Lung (tissue), 16 donors: Measurements from ENCODE around the gene GATAD1. TPM values are rescaled to one million over a fixed set of nuclear protein-coding genes. Genes with fewer than 3 reads are reported as not detected.

Experiments used
- ATAC-seq: fragments of 200-7000 bp; cut with Tn5 transposase; one replicate; pipeline ENCODE4 v1.9.1; 2020; ENCODE audit warnings: moderate number of reproducible peaks; ENCODE audit not compliant: insufficient read depth, low FRiP score
- DNase-seq, 3 donors: peaks; one replicate each; pipeline ENCODE4 v3.0.0-alpha.2; 2013 to 2017
- H3K27ac ChIP-seq, 2 donors: one replicate each; pipeline ENCODE4 v1.5.1; 2013; ENCODE audit warnings: mild to moderate bottlenecking in 2 of 2, moderate library complexity in 2 of 2, control low read depth in 1 of 2, inconsistent platforms in 1 of 2, low read depth in 1 of 2, low read length in 1 of 2
- H3K27me3 ChIP-seq, 3 donors: one replicate each; pipeline ENCODE4 v1.5.1; 2013; ENCODE audit warnings: low read length in 2 of 3; ENCODE audit not compliant: control insufficient read depth in 3 of 3, insufficient read depth in 3 of 3
- H3K36me3 ChIP-seq, 4 donors: one replicate each; pipeline ENCODE4 v1.5.1; 2013; ENCODE audit warnings: low read length in 4 of 4, mild to moderate bottlenecking in 1 of 4, moderate library complexity in 1 of 4; ENCODE audit not compliant: control insufficient read depth in 4 of 4, insufficient read depth in 4 of 4
- H3K4me1 ChIP-seq, 5 donors: one replicate each; pipeline ENCODE4 v1.5.1; 2013; ENCODE audit warnings: low read length in 5 of 5, mild to moderate bottlenecking in 2 of 5, moderate library complexity in 1 of 5; ENCODE audit not compliant: control insufficient read depth in 5 of 5, insufficient read depth in 5 of 5
- H3K4me3 ChIP-seq: one replicate; pipeline ENCODE4 v1.5.1; 2013; ENCODE audit warnings: mild to moderate bottlenecking, control low read depth, moderate library complexity
- H3K9ac ChIP-seq, 2 donors: one replicate each; pipeline ENCODE4 v1.5.1; 2013; ENCODE audit warnings: low read length in 2 of 2, control low read depth in 1 of 2; ENCODE audit not compliant: insufficient read depth in 1 of 2
- H3K9me3 ChIP-seq, 4 donors: one replicate each; pipeline ENCODE4 v1.5.1; 2013; ENCODE audit warnings: low read length in 3 of 4, mild to moderate bottlenecking in 1 of 4, moderate library complexity in 1 of 4; ENCODE audit not compliant: control insufficient read depth in 4 of 4, insufficient read depth in 3 of 4
- WGBS, 2 donors: extraction: QIAGEN DNeasy Blood & Tissue Kit; methylation state at CpG; one replicate each; pipeline ENCODE4 v1.1.7; 2013; 5-methylcytosine and 5-hydroxymethylcytosine counted together
- long read RNA-seq, 5 donors: transcript quantifications; one replicate each; lab custom pipeline, GENCODE V29; 2026
- polyA plus RNA-seq, 2 donors: library from polyadenylated mRNA; stranded (reverse); fragments of 200-250 nt; gene quantifications; one replicate each; pipeline ENCODE4 v1.2.1, GENCODE V29; 2013
- total RNA-seq, 2 donors: library from RNA; depleted of rRNA in 1 of 2; stranded (reverse); fragments of >200 nt in 1 of 2; gene quantifications; one replicate each; pipeline ENCODE4 v1.2.1, GENCODE V29; 2014 to 2021
- TF ChIP-seq, protein P1 (sequence below): IDR thresholded peaks from 2 replicates; pipeline ENCODE4 v1.5.1; 2012; ENCODE audit warnings: mild to moderate bottlenecking; ENCODE audit errors: control extremely low read depth, extremely low read depth
- donor health status: control.
- donor health status: control.
- donor health status: Bipolar disorder and iron deficiency.
- donor health status: healthy.
- donor health status: DM: yes; HTN: yes; CAD: no.

The GATAD1 gene, protein sequence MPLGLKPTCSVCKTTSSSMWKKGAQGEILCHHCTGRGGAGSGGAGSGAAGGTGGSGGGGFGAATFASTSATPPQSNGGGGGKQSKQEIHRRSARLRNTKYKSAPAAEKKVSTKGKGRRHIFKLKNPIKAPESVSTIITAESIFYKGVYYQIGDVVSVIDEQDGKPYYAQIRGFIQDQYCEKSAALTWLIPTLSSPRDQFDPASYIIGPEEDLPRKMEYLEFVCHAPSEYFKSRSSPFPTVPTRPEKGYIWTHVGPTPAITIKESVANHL
- total RNA-seq (10 to 100 TPM; 29.9 to 80.3 TPM), polyA plus RNA-seq (10 to 100 TPM; 15.9 to 26.3 TPM)
- long read RNA-seq, donor 1, transcript GATAD1-203 (3 exons, 2,017 nt): minor isoform, 7 of 22 reads
- long read RNA-seq, donor 1, transcript GATAD1-201 (5 exons, 3,962 nt): major isoform, 9 of 22 reads
- long read RNA-seq, donor 1, partial matches to known transcripts: 0 of 22 reads
- long read RNA-seq, donor 1, other reads (novel, unspliced or antisense): 0 of 22 reads
- long read RNA-seq, donor 2, transcript GATAD1-201 (5 exons, 3,962 nt): major isoform, 6 of 12 reads
- long read RNA-seq, donor 2, partial matches to known transcripts: 0 of 12 reads
- long read RNA-seq, donor 2, other reads (novel, unspliced or antisense): 0 of 12 reads
- long read RNA-seq, donor 3, transcript GATAD1-201 (5 exons, 3,962 nt): major isoform, 8 of 14 reads
- long read RNA-seq, donor 3, partial matches to known transcripts: 0 of 14 reads
- long read RNA-seq, donor 3, other reads (novel, unspliced or antisense): 0 of 14 reads
- long read RNA-seq, donor 4, partial matches to known transcripts: 0 of 7 reads
- long read RNA-seq, donor 4, other reads (novel, unspliced or antisense): 0 of 7 reads
- long read RNA-seq, donor 5, transcript GATAD1-203 (3 exons, 2,017 nt): major isoform, 19 of 32 reads
- long read RNA-seq, donor 5, transcript GATAD1-201 (5 exons, 3,962 nt): minor isoform, 10 of 32 reads
- long read RNA-seq, donor 5, partial matches to known transcripts: 0 of 32 reads
- long read RNA-seq, donor 5, other reads (novel, unspliced or antisense): 0 of 32 reads

DNA sequence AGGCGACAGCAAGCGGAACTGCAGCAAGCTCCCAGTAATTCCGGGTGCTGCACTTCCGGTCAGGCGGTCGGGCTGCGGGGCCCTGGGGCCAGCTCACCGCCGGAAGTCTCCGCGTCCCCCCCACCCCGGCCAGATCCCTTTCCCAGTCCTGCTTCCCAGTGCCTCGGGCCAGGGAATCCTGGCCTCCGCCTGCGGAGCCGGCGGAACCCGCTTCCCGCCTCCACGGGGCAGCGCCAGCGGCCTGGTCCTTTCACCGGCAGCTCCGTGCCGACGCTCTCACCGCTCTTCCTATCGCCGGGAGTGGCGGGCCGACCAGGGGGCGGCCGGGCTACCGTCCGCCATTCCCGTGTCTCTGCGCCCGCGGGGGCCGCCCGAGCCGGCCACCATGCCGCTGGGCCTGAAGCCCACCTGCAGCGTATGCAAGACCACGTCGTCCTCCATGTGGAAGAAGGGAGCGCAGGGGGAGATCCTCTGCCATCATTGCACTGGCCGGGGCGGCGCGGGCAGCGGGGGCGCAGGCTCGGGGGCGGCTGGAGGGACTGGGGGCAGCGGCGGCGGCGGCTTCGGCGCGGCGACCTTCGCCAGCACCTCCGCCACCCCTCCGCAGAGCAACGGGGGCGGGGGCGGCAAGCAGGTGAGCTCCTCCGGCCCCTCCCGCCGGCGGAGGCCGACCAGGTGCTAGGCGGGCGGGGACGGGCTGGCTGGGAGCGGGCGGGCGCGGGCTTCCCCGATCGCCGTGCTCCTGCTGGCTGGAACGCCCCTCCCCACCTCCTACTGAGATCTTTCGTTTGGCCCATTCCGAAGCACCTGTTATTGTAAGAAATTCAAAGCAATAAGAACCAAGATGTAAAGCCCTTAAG, at the start of gene GATAD1:
GATAD1 (plus strand) TSS at position 138 of the 860 bp plus-strand sequence; CDS start at position 386, 248 bp downstream.
- TF ChIP-seq, protein P1, sequence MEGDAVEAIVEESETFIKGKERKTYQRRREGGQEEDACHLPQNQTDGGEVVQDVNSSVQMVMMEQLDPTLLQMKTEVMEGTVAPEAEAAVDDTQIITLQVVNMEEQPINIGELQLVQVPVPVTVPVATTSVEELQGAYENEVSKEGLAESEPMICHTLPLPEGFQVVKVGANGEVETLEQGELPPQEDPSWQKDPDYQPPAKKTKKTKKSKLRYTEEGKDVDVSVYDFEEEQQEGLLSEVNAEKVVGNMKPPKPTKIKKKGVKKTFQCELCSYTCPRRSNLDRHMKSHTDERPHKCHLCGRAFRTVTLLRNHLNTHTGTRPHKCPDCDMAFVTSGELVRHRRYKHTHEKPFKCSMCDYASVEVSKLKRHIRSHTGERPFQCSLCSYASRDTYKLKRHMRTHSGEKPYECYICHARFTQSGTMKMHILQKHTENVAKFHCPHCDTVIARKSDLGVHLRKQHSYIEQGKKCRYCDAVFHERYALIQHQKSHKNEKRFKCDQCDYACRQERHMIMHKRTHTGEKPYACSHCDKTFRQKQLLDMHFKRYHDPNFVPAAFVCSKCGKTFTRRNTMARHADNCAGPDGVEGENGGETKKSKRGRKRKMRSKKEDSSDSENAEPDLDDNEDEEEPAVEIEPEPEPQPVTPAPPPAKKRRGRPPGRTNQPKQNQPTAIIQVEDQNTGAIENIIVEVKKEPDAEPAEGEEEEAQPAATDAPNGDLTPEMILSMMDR: peak; percentile 92
- DNase-seq (peak; percentile 94 to 96 (median 94)), ATAC-seq (peak; percentile 98)
- Histone ChIP-seq H3K27me3 (no peaks in the 10 kb centered on the region), H3K36me3 (peaks cover 6 to 26% (median 15%) of the 10 kb centered on the region in 4 donors), H3K27ac (peak within 1 kb of the TSS; percentile 99), H3K4me3 (peak within 1 kb of the TSS; percentile 98), H3K4me1 (peaks cover 0 to 10% (median 0%) of the 10 kb centered on the region in 5 donors), H3K9me3 (no peaks in the 10 kb centered on the region), H3K9ac (peak within 1 kb of the TSS; percentile 66 to 88)
- WGBS, 2 donors: 0 to 1% methylated on average over 58 to 87 of the region's 87 CpGs

DNA sequence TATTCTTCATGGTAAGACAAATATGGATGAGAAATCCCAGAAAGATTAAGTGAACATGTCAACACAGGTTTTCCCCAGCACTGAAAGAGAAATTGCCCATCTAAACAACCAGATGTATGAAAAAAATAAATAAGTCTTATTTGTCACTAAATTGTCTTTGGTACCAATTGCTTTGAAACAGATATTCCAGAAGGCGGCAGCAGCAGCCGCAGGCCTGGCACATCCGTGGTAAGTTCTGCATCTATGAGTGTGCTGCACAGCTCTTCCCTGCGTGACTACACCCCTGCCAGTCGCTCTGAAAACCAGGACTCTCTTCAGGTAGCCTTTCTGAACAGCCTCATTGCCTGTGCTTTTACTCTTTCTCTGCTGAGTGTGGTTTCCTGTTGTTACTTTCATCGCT, 49.7 kb upstream of the GATAD1 start:
- H3K9ac ChIP-seq: no peak overlapping the region
- H3K4me1 ChIP-seq: no peaks in the 10 kb centered on the region
- peaks cover 8 to 24% (median 18%) of the 10 kb centered on the region in 4 donors for H3K36me3 ChIP-seq
- TF ChIP-seq, protein P1: no peak
- no peak overlapping the region for H3K27ac ChIP-seq
- 96 to 97% methylated on average over 6 of the region's 6 CpGs for whole genome bisulfite sequencing, 2 donors
- H3K27me3 ChIP-seq: no peaks in the 10 kb centered on the region
- no peaks in the 10 kb centered on the region for H3K9me3 ChIP-seq
- no peak for DNase-seq
- no peak overlapping the region for H3K4me3 ChIP-seq
- no peak for ATAC-seq

DNA sequence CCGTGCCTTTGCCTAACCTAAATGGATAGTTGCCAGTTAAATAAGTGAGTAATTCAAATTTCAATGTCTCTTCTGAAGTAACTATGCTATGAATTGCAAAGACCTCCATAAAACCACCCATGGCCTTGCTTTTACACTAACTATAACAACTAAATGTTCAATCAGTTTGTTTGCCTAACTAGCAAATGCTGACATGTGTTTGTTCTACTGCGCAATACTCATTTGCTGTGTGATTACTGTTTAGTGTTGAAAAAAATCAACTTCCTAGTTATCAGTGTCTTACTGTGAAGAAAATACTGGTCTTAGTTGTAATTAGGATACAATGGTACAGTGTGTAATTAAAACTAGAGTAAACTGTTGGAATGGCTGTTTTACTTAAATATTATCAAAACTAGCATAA, 47.3 kb upstream of the GATAD1 start:
- no peak for ATAC-seq
- no peak for DNase-seq
- H3K9me3 ChIP-seq: no peaks in the 10 kb centered on the region
- no peak overlapping the region for H3K27ac ChIP-seq
- TF ChIP-seq, protein P1: no peak
- peaks cover 8 to 21% (median 18%) of the 10 kb centered on the region in 4 donors for H3K36me3 ChIP-seq
- no peak overlapping the region for H3K4me3 ChIP-seq
- 62 to 91% methylated on average over 2 of the region's 2 CpGs for WGBS, 2 donors
- H3K4me1 ChIP-seq: no peaks in the 10 kb centered on the region
- H3K27me3 ChIP-seq: no peaks in the 10 kb centered on the region
- no peak overlapping the region for H3K9ac ChIP-seq
